Subcutaneous abdominal adipose tissue (tissue), 5 donors: ENCODE results near the gene NXNL1.
A peak's percentile ranks its signal among the peaks of the same experiment; 100 is the strongest.
"Not testable (repeated sequence)": the region's sequence is repeated elsewhere in the genome, so short reads cannot be mapped to it uniquely, and the experiment has no call there.

Experiments used
- H3K27ac ChIP-seq: one replicate; pipeline ENCODE4 v1.7.0; 2013; ENCODE audit warnings: low read depth, mild to moderate bottlenecking, inconsistent platforms, low read length, moderate library complexity
- H3K27me3 ChIP-seq, 5 donors: one replicate each; pipeline ENCODE4 v1.7.0; 2013; ENCODE audit warnings: low read length in 5 of 5, inconsistent platforms in 1 of 5; ENCODE audit not compliant: control insufficient read depth in 5 of 5, insufficient read depth in 4 of 5
- H3K36me3 ChIP-seq, 5 donors: one replicate each; pipeline ENCODE4 v1.7.0; 2013; ENCODE audit warnings: low read length in 5 of 5; ENCODE audit not compliant: control insufficient read depth in 5 of 5, insufficient read depth in 5 of 5
- H3K4me1 ChIP-seq, 5 donors: one replicate each; pipeline ENCODE4 v1.7.0; 2013; ENCODE audit warnings: low read length in 5 of 5, mild to moderate bottlenecking in 3 of 5, moderate library complexity in 1 of 5; ENCODE audit not compliant: control insufficient read depth in 5 of 5, insufficient read depth in 5 of 5
- H3K4me3 ChIP-seq, 5 donors: one replicate each; pipeline ENCODE4 v1.7.0; 2013; ENCODE audit warnings: low read length in 5 of 5, low read depth in 1 of 5
- H3K9ac ChIP-seq, 5 donors: one replicate each; pipeline ENCODE4 v1.7.0; 2013; ENCODE audit warnings: low read length in 5 of 5, mild to moderate bottlenecking in 4 of 5, moderate library complexity in 3 of 5
- H3K9me3 ChIP-seq, 5 donors: one replicate each; pipeline ENCODE4 v1.7.0; 2013; ENCODE audit warnings: low read length in 5 of 5; ENCODE audit not compliant: control insufficient read depth in 5 of 5
- donor health status: healthy.
- donor health status: healthy.
- donor health status: healthy.
- donor health status: healthy.
- donor health status: healthy.

Gene NXNL1, protein sequence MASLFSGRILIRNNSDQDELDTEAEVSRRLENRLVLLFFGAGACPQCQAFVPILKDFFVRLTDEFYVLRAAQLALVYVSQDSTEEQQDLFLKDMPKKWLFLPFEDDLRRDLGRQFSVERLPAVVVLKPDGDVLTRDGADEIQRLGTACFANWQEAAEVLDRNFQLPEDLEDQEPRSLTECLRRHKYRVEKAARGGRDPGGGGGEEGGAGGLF

DNA sequence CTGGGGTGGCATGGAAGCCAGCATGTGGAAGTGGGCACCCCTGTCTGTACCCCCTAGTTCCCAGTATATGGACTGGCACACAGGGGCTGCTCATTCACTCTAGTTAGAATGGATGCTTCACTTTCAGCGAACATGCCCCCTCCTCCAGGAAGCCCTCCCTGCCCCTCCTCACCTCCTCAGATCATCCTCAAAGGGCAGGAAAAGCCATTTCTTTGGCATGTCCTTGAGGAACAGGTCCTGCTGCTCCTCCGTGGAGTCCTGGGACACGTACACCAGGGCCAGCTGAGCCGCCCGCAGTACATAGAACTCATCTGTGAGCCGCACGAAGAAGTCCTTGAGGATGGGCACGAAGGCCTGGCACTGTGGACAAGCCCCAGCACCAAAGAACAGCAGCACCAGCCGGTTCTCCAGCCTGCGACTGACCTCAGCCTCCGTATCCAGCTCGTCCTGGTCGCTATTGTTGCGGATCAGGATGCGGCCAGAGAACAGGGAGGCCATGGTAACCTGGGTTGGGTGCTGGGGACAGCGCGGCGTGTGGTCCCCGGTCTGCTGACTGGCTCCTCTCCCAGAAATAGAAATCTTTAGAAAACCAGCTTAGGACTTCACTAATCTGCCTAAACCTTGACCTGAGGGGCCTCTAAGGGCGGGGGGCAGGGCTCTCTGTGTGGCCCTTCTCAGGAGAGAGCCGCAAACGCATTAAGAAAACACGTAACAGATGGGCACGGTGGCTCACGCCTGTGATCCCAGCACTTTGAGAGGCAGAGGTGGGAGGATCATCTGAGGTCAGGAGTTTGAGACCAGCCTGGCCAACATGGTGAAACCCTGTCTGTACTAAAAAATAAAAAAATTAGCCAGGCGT lies at the start of gene NXNL1:
Gene NXNL1, minus strand, starts transcription at position 555 of the 859 bp plus-strand sequence. Its CDS starts 57 bp downstream, at position 498.
- H3K36me3 ChIP-seq = no peaks in the 10 kb centered on the region
- H3K9me3 ChIP-seq = no peaks in the 10 kb centered on the region
- no peak within 1 kb of the TSS for H3K27ac ChIP-seq
- no peak within 1 kb of the TSS for H3K4me3 ChIP-seq
- H3K4me1 ChIP-seq = peaks cover 0 to 4% (median 4%) of the 10 kb centered on the region in 5 donors
- peaks cover 0 to 12% (median 4%) of the 10 kb centered on the region in 5 donors for H3K27me3 ChIP-seq
- no peak within 1 kb of the TSS for H3K9ac ChIP-seq

DNA sequence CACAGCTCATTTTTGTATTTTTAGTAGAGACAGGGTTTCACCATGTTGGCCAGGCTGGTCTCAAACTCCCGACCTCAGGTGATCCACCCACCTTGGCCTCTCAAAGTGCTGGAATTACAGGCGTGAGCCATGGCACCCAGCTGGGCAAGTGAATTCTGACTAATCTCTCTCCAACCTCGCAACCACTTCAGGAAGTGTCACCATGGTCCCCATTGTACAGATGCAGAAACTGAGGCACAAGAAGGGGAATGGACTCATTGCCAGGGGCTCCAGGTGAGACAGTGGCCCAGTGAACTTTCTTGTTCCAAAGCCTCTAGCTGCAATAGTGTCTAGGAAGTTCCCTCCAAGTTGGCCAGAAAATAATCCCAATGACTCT lies 47.8 kb upstream of the NXNL1 start:
- H3K4me1 ChIP-seq = peaks cover 0 to 64% (median 38%) of the 10 kb centered on the region in 5 donors
- H3K4me3 ChIP-seq, H3K9me3 ChIP-seq, H3K27me3 ChIP-seq, H3K9ac ChIP-seq: not testable (repeated sequence)
- H3K27ac ChIP-seq = peak overlapping the region; percentile 84
- peaks cover 0 to 19% (median 17%) of the 10 kb centered on the region in 5 donors for H3K36me3 ChIP-seq

DNA sequence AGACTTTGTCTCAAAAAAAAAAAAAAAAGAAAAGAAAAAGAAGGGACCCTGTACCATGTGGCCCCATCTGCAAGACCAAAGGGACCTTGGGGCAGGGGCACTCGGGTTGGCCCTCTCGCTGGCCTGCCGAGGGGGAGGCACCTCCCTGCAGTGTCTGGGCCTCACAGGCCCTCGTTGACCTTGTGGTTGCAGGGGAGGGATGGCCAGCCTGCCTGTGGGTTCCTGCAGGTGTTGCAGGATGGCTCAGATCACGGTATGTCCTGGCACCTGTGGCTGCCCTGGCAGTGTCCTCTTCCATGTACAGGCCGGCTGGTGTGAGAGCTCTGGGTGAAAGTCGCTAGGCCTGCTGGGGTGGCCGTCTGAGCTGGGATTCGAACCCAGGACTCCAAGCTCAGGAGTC lies 46.0 kb upstream of the NXNL1 start:
- no peaks in the 10 kb centered on the region for H3K9me3 ChIP-seq
- H3K4me3 ChIP-seq = no peak overlapping the region
- H3K4me1 ChIP-seq = peaks cover 0 to 51% (median 32%) of the 10 kb centered on the region in 5 donors
- H3K36me3 ChIP-seq = peaks cover 0 to 23% (median 17%) of the 10 kb centered on the region in 5 donors
- H3K27ac ChIP-seq = no peak overlapping the region
- H3K9ac ChIP-seq = no peak overlapping the region
- H3K27me3 ChIP-seq = no peaks in the 10 kb centered on the region

DNA sequence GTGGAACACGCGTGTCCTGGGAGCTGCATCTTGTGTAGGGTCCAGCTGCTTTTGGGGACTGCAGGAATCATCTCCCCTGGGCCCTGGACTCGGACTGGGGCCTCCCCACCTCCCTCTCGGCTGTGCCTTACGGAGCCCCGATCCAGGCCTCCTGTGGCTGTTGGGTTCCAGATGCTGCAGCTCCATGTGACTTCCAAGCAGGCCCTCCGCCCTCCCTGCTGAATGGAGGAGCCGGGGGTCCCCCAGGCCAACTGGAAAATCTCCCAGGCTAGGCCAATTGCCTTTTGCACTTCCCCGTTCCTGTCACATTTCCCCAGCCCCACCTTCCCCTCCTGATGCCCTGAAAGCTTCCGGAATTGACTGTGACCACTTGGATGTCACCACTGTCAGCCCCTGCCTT lies 44.5 kb upstream of the NXNL1 start:
- no peaks in the 10 kb centered on the region for H3K9me3 ChIP-seq
- H3K27ac ChIP-seq = peak overlapping the region; percentile 54
- no peak overlapping the region for H3K4me3 ChIP-seq
- peak overlapping the region in 1 of 5 donors; percentile 41 for H3K9ac ChIP-seq
- no peaks in the 10 kb centered on the region for H3K27me3 ChIP-seq
- H3K4me1 ChIP-seq = peaks cover 0 to 46% (median 26%) of the 10 kb centered on the region in 5 donors
- H3K36me3 ChIP-seq = peaks cover 0 to 34% (median 28%) of the 10 kb centered on the region in 5 donors

DNA sequence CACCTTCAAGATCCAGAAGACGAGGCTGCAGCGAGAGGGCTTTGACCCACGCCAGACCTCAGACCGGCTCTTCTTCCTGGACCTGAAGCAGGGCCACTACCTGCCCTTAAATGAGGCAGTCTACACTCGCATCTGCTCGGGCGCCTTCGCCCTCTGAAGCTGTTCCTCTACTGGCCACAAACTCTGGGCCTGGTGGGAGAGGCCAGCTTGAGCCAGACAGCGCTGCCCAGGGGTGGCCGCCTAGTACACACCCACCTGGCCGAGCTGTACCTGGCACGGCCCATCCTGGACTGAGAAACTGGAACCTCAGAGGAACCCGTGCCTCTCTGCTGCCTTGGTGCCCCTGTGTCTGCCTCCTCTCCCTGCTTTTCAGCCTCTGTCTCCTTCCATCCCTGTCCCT lies 43.7 kb upstream of the NXNL1 start:
- H3K36me3 ChIP-seq = peaks cover 0 to 39% (median 31%) of the 10 kb centered on the region in 5 donors
- H3K27ac ChIP-seq = peak overlapping the region; percentile 54
- H3K4me3 ChIP-seq = no peak overlapping the region
- no peaks in the 10 kb centered on the region for H3K27me3 ChIP-seq
- peaks cover 6 to 46% (median 28%) of the 10 kb centered on the region in 5 donors for H3K4me1 ChIP-seq
- no peak overlapping the region for H3K9ac ChIP-seq
- no peaks in the 10 kb centered on the region for H3K9me3 ChIP-seq

DNA sequence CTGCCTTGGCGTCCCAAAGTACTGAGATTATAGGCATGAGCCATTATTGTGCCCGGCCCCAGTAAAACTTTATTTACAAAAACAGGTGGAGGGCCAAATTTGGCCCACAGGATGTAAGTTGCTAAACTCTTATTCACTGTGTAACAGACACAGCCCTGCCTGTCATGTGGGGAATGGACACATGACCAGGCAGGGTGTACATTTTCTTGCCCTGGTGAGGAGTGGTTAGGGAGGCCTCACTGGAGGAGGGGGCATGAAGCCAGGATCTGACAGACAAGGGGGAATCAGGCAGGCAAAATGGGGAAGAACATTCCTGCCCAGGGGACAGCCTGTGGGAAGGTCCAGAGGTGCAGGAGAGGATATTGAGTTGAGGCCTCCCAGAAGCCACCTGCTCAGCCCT lies 43.3 kb upstream of the NXNL1 start:
- H3K27me3 ChIP-seq = no peaks in the 10 kb centered on the region
- H3K4me1 ChIP-seq = peaks cover 6 to 46% (median 28%) of the 10 kb centered on the region in 5 donors
- H3K4me3 ChIP-seq = no peak overlapping the region
- H3K36me3 ChIP-seq = peaks cover 0 to 39% (median 31%) of the 10 kb centered on the region in 5 donors
- H3K9ac ChIP-seq = no peak overlapping the region
- H3K27ac ChIP-seq = peak overlapping the region; percentile 54
- no peaks in the 10 kb centered on the region for H3K9me3 ChIP-seq

DNA sequence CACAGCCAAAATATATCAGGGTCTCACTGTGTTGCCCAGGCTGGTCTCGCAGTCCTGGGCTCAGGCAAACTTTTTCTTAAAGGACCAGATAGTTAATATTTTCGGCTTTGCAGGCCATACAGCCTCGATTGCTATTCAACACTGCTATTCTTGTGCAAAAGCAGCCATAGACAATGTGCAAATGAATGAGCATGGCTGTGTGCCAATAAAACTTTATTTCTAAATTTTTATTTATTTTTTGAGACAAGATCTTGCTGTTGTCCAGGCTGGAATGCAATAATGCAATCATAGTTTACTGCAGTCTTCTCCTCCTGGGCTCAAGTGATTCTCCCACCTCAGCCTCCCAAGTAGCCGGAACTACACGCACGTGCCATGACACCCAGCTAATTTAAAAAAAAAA lies 42.5 kb upstream of the NXNL1 start:
- Histone ChIP-seq H3K9me3 (no peaks in the 10 kb centered on the region), H3K4me1 (peaks cover 6 to 42% (median 23%) of the 10 kb centered on the region in 5 donors), H3K36me3 (peaks cover 0 to 41% (median 32%) of the 10 kb centered on the region in 5 donors), H3K9ac (no peak overlapping the region), H3K27me3 (no peaks in the 10 kb centered on the region), H3K27ac (no peak overlapping the region), H3K4me3 (no peak overlapping the region)

DNA sequence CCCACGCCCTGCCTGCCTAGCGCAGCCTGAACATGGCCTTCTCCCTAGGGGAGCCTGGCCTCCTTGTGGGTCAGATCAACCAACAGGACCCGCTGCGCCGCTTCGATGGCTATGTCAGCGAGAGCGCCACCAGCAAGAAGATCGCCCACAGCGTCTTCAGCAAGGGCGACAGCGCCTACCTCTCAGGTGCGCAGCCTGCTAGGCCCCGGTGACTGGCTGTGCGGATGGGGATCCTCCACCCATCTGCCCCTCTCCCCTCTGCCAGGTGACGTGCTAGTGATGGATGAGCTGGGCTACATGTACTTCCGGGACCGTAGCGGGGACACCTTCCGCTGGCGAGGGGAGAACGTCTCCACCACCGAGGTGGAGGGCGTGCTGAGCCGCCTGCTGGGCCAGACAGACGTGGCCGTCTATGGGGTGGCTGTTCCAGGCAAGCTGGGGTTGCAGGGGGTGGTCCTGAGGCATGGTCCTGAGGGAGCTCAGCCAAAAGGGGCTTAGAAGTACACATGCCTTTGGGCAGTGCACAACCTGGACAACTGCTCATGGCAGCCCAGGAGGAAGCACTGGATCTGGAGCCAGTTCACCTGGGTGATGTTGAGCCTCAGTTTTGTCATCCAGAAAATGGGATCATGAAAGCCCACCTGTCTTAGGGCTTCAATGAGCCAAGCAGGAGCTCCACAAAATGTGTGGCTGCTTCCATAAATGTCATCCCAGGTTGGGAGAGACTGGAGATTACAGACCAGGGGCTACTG lies 39.9 kb upstream of the NXNL1 start:
- Histone ChIP-seq H3K9ac (peak overlapping the region in 3 of 5 donors; percentile 22 to 79 (median 57)), H3K36me3 (peaks cover 0 to 50% (median 41%) of the 10 kb centered on the region in 5 donors), H3K4me3 (no peak overlapping the region), H3K9me3 (no peaks in the 10 kb centered on the region), H3K27ac (peak overlapping the region; percentile 84), H3K27me3 (no peaks in the 10 kb centered on the region), H3K4me1 (peaks cover 6 to 49% (median 24%) of the 10 kb centered on the region in 5 donors)

DNA sequence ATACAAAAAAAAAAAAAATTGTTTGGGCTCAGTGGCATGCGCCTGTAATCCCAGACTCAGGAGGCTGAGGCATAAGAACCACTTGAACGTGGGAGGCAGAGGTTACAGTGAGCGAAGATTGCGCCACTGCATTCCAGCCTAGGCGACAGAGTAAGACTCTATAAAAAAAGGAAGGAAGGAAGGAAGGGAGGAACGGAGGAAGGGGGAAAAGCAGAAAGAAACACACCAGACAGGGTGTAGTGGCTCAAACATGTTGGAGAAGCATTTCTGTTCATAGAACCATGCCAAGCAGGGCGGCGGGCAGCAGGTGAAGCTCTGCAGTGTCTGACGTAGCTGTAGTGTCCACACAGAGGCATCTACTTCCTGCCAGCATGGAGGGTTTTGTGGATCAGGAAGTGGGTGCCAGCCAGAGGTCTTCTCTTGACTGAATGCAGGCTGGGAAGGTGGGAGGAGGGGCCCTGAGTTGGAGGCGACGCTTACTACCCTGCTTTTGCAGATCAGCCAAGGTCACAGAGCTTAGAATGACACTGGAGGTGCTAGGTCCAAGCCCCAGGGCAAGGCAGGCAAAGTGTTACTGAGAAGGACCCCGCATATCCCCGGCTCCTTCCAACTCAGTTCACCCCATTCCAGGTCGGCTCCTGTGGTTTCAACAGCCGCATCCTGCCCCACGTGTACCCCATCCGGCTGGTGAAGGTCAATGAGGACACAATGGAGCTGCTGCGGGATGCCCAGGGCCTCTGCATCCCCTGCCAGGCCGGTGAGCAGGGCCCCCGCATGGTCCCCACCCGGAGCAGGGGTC lies 39.1 kb upstream of the NXNL1 start:
- Histone ChIP-seq H3K36me3 (peaks cover 0 to 43% (median 36%) of the 10 kb centered on the region in 5 donors), H3K9ac (peak overlapping the region; percentile 22 to 79 (median 57)), H3K9me3 (no peaks in the 10 kb centered on the region), H3K4me1 (peaks cover 6 to 45% (median 24%) of the 10 kb centered on the region in 5 donors), H3K27ac (peak overlapping the region; percentile 84), H3K4me3 (peak overlapping the region in 3 of 5 donors; percentile 14 to 36 (median 31)), H3K27me3 (no peaks in the 10 kb centered on the region)
